ENCODE results near the gene TBX2.

DNA sequence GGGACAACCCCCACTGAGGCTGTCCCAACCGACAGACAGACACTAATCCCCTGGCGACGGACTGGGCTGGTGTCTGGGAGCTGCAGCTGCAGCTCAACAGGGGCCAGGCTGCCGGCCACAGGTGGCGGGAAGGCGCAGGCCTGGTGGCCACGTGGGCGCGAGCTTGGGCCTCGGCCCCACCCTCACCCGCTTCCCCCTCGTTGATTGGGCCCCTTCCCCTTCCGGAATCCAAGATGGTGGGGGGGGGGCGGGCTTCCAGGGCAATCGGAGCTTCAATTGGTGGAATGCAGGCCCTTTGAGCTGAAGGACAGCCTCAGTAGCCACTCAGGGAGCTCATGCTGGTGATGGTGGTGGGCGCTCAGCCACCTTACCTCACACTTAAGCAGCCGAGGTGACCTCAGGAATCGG is 43.8 kb downstream of the TBX2 start:
- TF ChIP-seq, protein P1, sequence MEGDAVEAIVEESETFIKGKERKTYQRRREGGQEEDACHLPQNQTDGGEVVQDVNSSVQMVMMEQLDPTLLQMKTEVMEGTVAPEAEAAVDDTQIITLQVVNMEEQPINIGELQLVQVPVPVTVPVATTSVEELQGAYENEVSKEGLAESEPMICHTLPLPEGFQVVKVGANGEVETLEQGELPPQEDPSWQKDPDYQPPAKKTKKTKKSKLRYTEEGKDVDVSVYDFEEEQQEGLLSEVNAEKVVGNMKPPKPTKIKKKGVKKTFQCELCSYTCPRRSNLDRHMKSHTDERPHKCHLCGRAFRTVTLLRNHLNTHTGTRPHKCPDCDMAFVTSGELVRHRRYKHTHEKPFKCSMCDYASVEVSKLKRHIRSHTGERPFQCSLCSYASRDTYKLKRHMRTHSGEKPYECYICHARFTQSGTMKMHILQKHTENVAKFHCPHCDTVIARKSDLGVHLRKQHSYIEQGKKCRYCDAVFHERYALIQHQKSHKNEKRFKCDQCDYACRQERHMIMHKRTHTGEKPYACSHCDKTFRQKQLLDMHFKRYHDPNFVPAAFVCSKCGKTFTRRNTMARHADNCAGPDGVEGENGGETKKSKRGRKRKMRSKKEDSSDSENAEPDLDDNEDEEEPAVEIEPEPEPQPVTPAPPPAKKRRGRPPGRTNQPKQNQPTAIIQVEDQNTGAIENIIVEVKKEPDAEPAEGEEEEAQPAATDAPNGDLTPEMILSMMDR (conservative IDR thresholded peaks at IDR 0.05; ENCODE audit: low read depth, low read length) = no peak
- no peak for TF ChIP-seq POLR2A (IDR thresholded peaks at IDR 0.05; ENCODE audit: low read depth, low read length)
- TF ChIP-seq NFE2L2 (IDR thresholded peaks at IDR 0.05; ENCODE audit: low read depth, low read length) = no peak
- no peak for TF ChIP-seq MAZ (IDR thresholded peaks at IDR 0.05; ENCODE audit: borderline replicate concordance, low read depth, low read length)
- TF ChIP-seq, protein P2, sequence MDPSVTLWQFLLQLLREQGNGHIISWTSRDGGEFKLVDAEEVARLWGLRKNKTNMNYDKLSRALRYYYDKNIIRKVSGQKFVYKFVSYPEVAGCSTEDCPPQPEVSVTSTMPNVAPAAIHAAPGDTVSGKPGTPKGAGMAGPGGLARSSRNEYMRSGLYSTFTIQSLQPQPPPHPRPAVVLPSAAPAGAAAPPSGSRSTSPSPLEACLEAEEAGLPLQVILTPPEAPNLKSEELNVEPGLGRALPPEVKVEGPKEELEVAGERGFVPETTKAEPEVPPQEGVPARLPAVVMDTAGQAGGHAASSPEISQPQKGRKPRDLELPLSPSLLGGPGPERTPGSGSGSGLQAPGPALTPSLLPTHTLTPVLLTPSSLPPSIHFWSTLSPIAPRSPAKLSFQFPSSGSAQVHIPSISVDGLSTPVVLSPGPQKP (IDR thresholded peaks at IDR 0.05; ENCODE audit: borderline replicate concordance, low read depth, low read length) = no peak
- no peak for TF ChIP-seq RFX5 (IDR thresholded peaks at IDR 0.05; ENCODE audit: low read depth, low read length)
- no peak for TF ChIP-seq RAD21 (IDR thresholded peaks at IDR 0.05; ENCODE audit: low read length)
- TF ChIP-seq, protein P3, sequence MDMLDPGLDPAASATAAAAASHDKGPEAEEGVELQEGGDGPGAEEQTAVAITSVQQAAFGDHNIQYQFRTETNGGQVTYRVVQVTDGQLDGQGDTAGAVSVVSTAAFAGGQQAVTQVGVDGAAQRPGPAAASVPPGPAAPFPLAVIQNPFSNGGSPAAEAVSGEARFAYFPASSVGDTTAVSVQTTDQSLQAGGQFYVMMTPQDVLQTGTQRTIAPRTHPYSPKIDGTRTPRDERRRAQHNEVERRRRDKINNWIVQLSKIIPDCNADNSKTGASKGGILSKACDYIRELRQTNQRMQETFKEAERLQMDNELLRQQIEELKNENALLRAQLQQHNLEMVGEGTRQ (IDR thresholded peaks at IDR 0.05; ENCODE audit: low read depth, low read length) = no peak
